ENCODE results near the gene IGFL1. TPM values are rescaled to one million over a fixed set of nuclear protein-coding genes. Genes with fewer than 3 reads are reported as not detected.

Gene IGFL1
- total and polyA plus RNA-seq, 2 of the 8 experiments (the other 6 are each of a cell fraction or from before 2014, with no cell fraction given) = not detected

- H3K27me3 ChIP-seq (replicated peaks in 1 of 4; ENCODE audit: control insufficient read depth in 3 of 4, extremely low read depth in 1 of 4, insufficient read depth in 3 of 4, low read length in 3 of 4) = peaks cover 0 to 2% (median 0%) of the 10 kb centered on the region in 4 experiments; a peak in 1 of 7 replicates
- TF ChIP-seq POLR2A (IDR thresholded peaks at IDR 0.05; ENCODE audit: control extremely low read depth in 1 of 2, low read depth in 2 of 2, low read length in 2 of 2) (no peak), EGR1 (IDR thresholded peaks at IDR 0.05; ENCODE audit: borderline replicate concordance, low read depth, low read length) (no peak), KDM5A (IDR thresholded peaks at IDR 0.05; ENCODE audit: low read length) (no peak), NANOG (IDR thresholded peaks at IDR 0.05; ENCODE audit: insufficient read depth, low read depth, low read length, poor library complexity, severe bottlenecking) (no peak), BCL11A (IDR thresholded peaks at IDR 0.05; ENCODE audit: low read depth in 2 of 2, low read length in 2 of 2) (no peak), MAX (IDR thresholded peaks at IDR 0.05) (no peak), BRCA1 (IDR thresholded peaks at IDR 0.05; ENCODE audit: low read depth, low read length) (no peak)
- TF ChIP-seq, protein P1, sequence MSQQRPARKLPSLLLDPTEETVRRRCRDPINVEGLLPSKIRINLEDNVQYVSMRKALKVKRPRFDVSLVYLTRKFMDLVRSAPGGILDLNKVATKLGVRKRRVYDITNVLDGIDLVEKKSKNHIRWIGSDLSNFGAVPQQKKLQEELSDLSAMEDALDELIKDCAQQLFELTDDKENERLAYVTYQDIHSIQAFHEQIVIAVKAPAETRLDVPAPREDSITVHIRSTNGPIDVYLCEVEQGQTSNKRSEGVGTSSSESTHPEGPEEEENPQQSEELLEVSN (IDR thresholded peaks at IDR 0.05) = no peak
- H4K91ac ChIP-seq (replicated peaks; ENCODE audit: insufficient read length, low read length) = no peak overlapping the region
- FAIRE-seq (no peak), DNase-seq (ENCODE audit: low read depth in 1 of 2, low spot score in 2 of 2) (no peak)
- WGBS, 2 experiments (ENCODE audit: extremely low coverage in 1 of 2, insufficient coverage in 1 of 2, insufficient read length in 1 of 2, insufficient replicate concordance in 2 of 2, low coverage in 1 of 2, low lambda C conversion rate in 2 of 2, missing lambda C conversion rate in 1 of 2) = 92% methylated on average over 3 of the region's 3 CpGs; no CpG with 5 or more reads in 1 of the 2 experiments
- no peak overlapping the region for H3K18ac ChIP-seq (ENCODE audit: extremely low read depth, low read length)
- 0 out of 7 replicates have a peak, but pooled peaks cover 0 to 3% (median 0%) of the 10 kb centered on the region in 4 experiments for H3K4me1 ChIP-seq (replicated peaks in 1 of 4; ENCODE audit: control insufficient read depth in 3 of 4, insufficient read depth in 4 of 4, low read length in 3 of 4)
- H3K36me3 ChIP-seq (ENCODE audit: control insufficient read depth in 2 of 4, insufficient read depth in 4 of 4, low read length in 3 of 4) = no peaks in the 10 kb centered on the region
- no peaks in the 10 kb centered on the region for H3K9me3 ChIP-seq (ENCODE audit: insufficient read depth in 2 of 2, low read depth in 1 of 2, low read length in 1 of 2)
- H4K5ac ChIP-seq (ENCODE audit: insufficient read length, low read depth, low read length) = no peak overlapping the region
- H2BK15ac ChIP-seq (ENCODE audit: low read length) = no peak overlapping the region
- H2AK5ac ChIP-seq (ENCODE audit: low read depth, low read length) = no peak overlapping the region
- no peak overlapping the region for H2BK120ac ChIP-seq (replicated peaks; ENCODE audit: low read depth, low read length)
- H3K4me2 ChIP-seq (ENCODE audit: insufficient read depth in 1 of 2, low read depth in 2 of 2, low read length in 2 of 2) = no peak overlapping the region
- no peak overlapping the region for H2BK20ac ChIP-seq (ENCODE audit: low read length)
- H3K4ac ChIP-seq (replicated peaks; ENCODE audit: insufficient read length, low read depth, low read length) = no peak overlapping the region
- no peak overlapping the region for H2AFZ ChIP-seq (ENCODE audit: low read length)
- H3K23ac ChIP-seq (ENCODE audit: insufficient read length) = no peak overlapping the region
- POLR2A ChIA-PET (ENCODE audit: partially characterized antibody) = no interaction called here
- H3K79me1 ChIP-seq (ENCODE audit: low read depth, low read length) = no peaks in the 10 kb centered on the region
- CTCF ChIA-PET (ENCODE audit: partially characterized antibody) = interaction anchor here (0.9 kb wide), 1 partner anchor 35 kb away, joined by 3 read pairs; no protein-coding TSS in a partner anchor
- no peak overlapping the region for H3K9ac ChIP-seq (replicated peaks in 1 of 4; ENCODE audit: extremely low read depth in 1 of 4, low read depth in 3 of 4, low read length in 3 of 4)
- no peak overlapping the region for H3K56ac ChIP-seq (replicated peaks; ENCODE audit: insufficient read length, low read depth, low read length)
- no peak overlapping the region for H2BK12ac ChIP-seq (ENCODE audit: low read depth, low read length)
- H2BK5ac ChIP-seq (ENCODE audit: low read depth, low read length) = no peak overlapping the region
- no peak overlapping the region for H3K27ac ChIP-seq (ENCODE audit: low read depth, low read length)
- H4K20me1 ChIP-seq (replicated peaks in 1 of 2; ENCODE audit: control insufficient read depth in 1 of 2, insufficient read depth in 2 of 2, low read length in 2 of 2) = peaks cover 0 to 3% of the 10 kb centered on the region in 2 experiments
- H3K23me2 ChIP-seq (ENCODE audit: low read depth, low read length) = no peaks in the 10 kb centered on the region
- no peak overlapping the region for H4K8ac ChIP-seq (ENCODE audit: extremely low read depth, insufficient read depth, low read length)
- no peak overlapping the region for H3K14ac ChIP-seq (ENCODE audit: insufficient read length)
- H3K79me2 ChIP-seq (ENCODE audit: control insufficient read depth in 1 of 2, insufficient read depth in 2 of 2, low read length in 2 of 2) = no peaks in the 10 kb centered on the region
- no peak overlapping the region for H3K4me3 ChIP-seq (ENCODE audit: extremely low read depth in 1 of 4, insufficient read depth in 2 of 4, low read depth in 3 of 4, low read length in 4 of 4)
Measured at GRCh38 chr19:46224773-46225172, 4.8 kb upstream of the IGFL1 start.

All from H1 (cell line).